ENCODE results near the gene STIP1. TPM values are rescaled to one million over a fixed set of nuclear protein-coding genes. Genes with fewer than 3 reads are reported as not detected.

Gene STIP1
- total and polyA plus RNA-seq, 9 of the 15 experiments (the other 6 are each of a cell fraction or from before 2014, with no cell fraction given) = 58.1 to 465 (median 346) TPM

GRCh38 chr11:64230171-64230984 lies 44.4 kb downstream of the STIP1 start, which contains the start of gene DNAJC4:
Gene DNAJC4 (plus strand): TSS chr11:64230548. CDS start chr11:64230855, 307 bp downstream.
- Histone ChIP-seq H3K4me2 (ENCODE audit: insufficient read depth, low read length) (peak within 1 kb of the TSS; percentile 95), H3K27me3 (ENCODE audit: control insufficient read depth in 2 of 2, insufficient read depth in 2 of 2, low read length in 2 of 2) (no peaks in the 10 kb centered on the region), H3K79me2 (ENCODE audit: control insufficient read depth, insufficient read depth, low read length) (peaks cover 57% of the 10 kb centered on the region), H2AFZ (ENCODE audit: low read depth, low read length) (peak within 1 kb of the TSS; percentile 88), H3K4me1 (replicated peaks in 1 of 2; ENCODE audit: control insufficient read depth in 2 of 2, insufficient read depth in 2 of 2, low read length in 2 of 2) (peaks cover 33 to 82% of the 10 kb centered on the region in 2 experiments), H3K9ac (ENCODE audit: insufficient read depth in 1 of 2, low read depth in 2 of 2, low read length in 2 of 2) (peak within 1 kb of the TSS; percentile 91 to 96), H3K4me3 (peak within 1 kb of the TSS; percentile 76), H3K9me1 (ENCODE audit: control insufficient read depth, insufficient read depth, low read length) (no peaks in the 10 kb centered on the region), H3K27ac (ENCODE audit: extremely low read depth, low read depth, low read length) (peak within 1 kb of the TSS; percentile 92), H4K20me1 (replicated peaks; ENCODE audit: control insufficient read depth, insufficient read depth, low read length) (no peaks in the 10 kb centered on the region), H3K36me3 (ENCODE audit: control insufficient read depth, insufficient read depth, low read length) (peaks cover 11% of the 10 kb centered on the region; the same call in 1 of the 3 replicates), H3K9me3 (replicated peaks; ENCODE audit: control insufficient read depth, insufficient read depth, low read depth, low read length) (no peaks in the 10 kb centered on the region)
- FAIRE-seq = peak; percentile 92
- peak; percentile 76 to 98 (median 84) for DNase-seq (ENCODE audit: extremely low read depth in 1 of 4, low spot score in 3 of 4)
- intact Hi-C loops (cut with micrococcal nuclease) = loop anchor here (2.0 kb wide), 2 partner anchors 24 to 46 kb away; partner anchors contain the start of gene FERMT3
- POLR2A ChIA-PET = interaction anchor here (0.5 to 1.0 kb wide), 4 partner anchors 9 to 256 kb away, joined by 3 read pairs; partner anchors contain the start of genes COX8A and FERMT3
- CTCF ChIA-PET (ENCODE audit: low intra/inter-chr PET ratio) = no interaction called here
- WGBS (ENCODE audit: insufficient coverage, low coverage, missing lambda C conversion rate) = under 1% methylated on average over 46 of the region's 62 CpGs
- BruUV-seq (replicated peaks) = no TSS peak
- in situ Hi-C loops (cut with MboI) = no loop called here
- peak; percentile 64 for ATAC-seq
- TF ChIP-seq NELFE (IDR thresholded peaks at IDR 0.05; ENCODE audit: insufficient read depth, insufficient read length) (no peak), LEF1 (IDR thresholded peaks at IDR 0.05) (no peak), CHD2 (IDR thresholded peaks at IDR 0.05; ENCODE audit: low read depth, low read length) (0 out of 2 replicates have a peak, but pooled peaks have one; percentile 26), HDAC6 (IDR thresholded peaks at IDR 0.05; ENCODE audit: low read depth, low read length) (no peak), ZFX (CRISPR knock-in tag; IDR thresholded peaks at IDR 0.05) (peak; percentile 89), SAP30 (IDR thresholded peaks at IDR 0.05; ENCODE audit: borderline replicate concordance, insufficient read depth, low read depth, low read length, poor library complexity, severe bottlenecking) (peak; percentile 67), ZBTB17 (CRISPR knock-in tag; IDR thresholded peaks at IDR 0.05) (no peak), POLR2A (conservative IDR thresholded peaks at IDR 0.05) (peak; percentile 77), SP1 (CRISPR knock-in tag; IDR thresholded peaks at IDR 0.05) (peak; percentile 86), KLF16 (IDR thresholded peaks at IDR 0.05) (no peak), EP300 (IDR thresholded peaks at IDR 0.05; ENCODE audit: low read length) (no peak), FOXO4 (CRISPR knock-in tag; IDR thresholded peaks at IDR 0.05) (no peak), ZNF589 (CRISPR knock-in tag; IDR thresholded peaks at IDR 0.05; ENCODE audit: low read depth) (no peak), NFIC (IDR thresholded peaks at IDR 0.05) (0 out of 2 replicates have a peak, but pooled peaks have one; percentile 4), MYC (IDR thresholded peaks at IDR 0.05; ENCODE audit: low read depth, low read length) (peak; percentile 62; the same call in 1 of the 2 replicates), MYC (CRISPR knock-in tag; IDR thresholded peaks at IDR 0.05; ENCODE audit: borderline replicate concordance, low read depth) (no peak), KDM5B (IDR thresholded peaks at IDR 0.05; ENCODE audit: insufficient replicate concordance, low read depth, low read length) (peak; percentile 57), BHLHE40 (IDR thresholded peaks at IDR 0.05; ENCODE audit: low read length) (no peak), STAT6 (CRISPR knock-in tag; IDR thresholded peaks at IDR 0.05) (no peak)
